A549 (cell line): ENCODE data around the gene FBXO10. TPM values are rescaled to one million over a fixed set of nuclear protein-coding genes. Genes with fewer than 3 reads are reported as not detected.

Experiments
- ATAC-seq, 2 experiments: fragments of 200-7000 bp in 1 of 2; fragments of >200 bp in 1 of 2; cut with Nextera tagmentation in 1 of 2; cut with Tn5 transposase in 1 of 2; 3 replicates each; pipeline versions ENCODE4 v1.8.0 to v1.9.1; 2018 to 2020; ENCODE audit warnings: mild to moderate bottlenecking in 1 of 2, moderate library complexity in 1 of 2
- CTCF ChIA-PET: fragments of 300-600 bp; sonication (Branson Sonifier 250); formaldehyde crosslinking; extraction: SDS; loops from one replicate; lab custom pipeline; 2021; ENCODE audit warnings: antibody characterized with exemption, inconsistent platforms; lab: Yijun Ruan, JAX
- POLR2A ChIA-PET: fragments of 350-600 bp; formaldehyde crosslinking; extraction: SDS; loops from one replicate; lab custom pipeline; 2021; ENCODE audit warnings: antibody characterized with exemption, inconsistent platforms; lab: Yijun Ruan, JAX
- DNase-seq, 2 experiments: peaks; one replicate each; pipeline versions ENCODE4 v3.0.0 to v3.0.0-alpha.2; 2011 to 2016; ENCODE audit warnings: low read depth in 1 of 2, low spot score in 1 of 2
- FAIRE-seq: peaks from 2 replicates; lab custom pipeline; 2011; peaks lifted over from hg19 to GRCh38; lab: Jason Lieb, UNC
- H3K27ac ChIP-seq, 2 experiments: fragments of >200 bp; sonication (Bioruptor Twin); formaldehyde crosslinking; 3 replicates each; pipeline ENCODE4 v1.5.1; 2016 to 2017
- H3K4me1 ChIP-seq: fragments of >200 bp; sonication (Bioruptor Twin); formaldehyde crosslinking; 3 replicates; pipeline ENCODE4 v1.6.1; 2016
- H3K4me2 ChIP-seq: fragments of >200 bp; sonication (Bioruptor Twin); formaldehyde crosslinking; 3 replicates; pipeline ENCODE4 v1.6.1; 2016
- H3K4me3 ChIP-seq: fragments of >200 bp; sonication (Bioruptor Twin); formaldehyde crosslinking; 3 replicates; pipeline ENCODE4 v1.5.1; 2016
- H3K9me3 ChIP-seq: fragments of >200 bp; sonication (Bioruptor Twin); formaldehyde crosslinking; 3 replicates; pipeline ENCODE4 v1.6.1; 2016
- BCL3 ChIP-seq: fragments of >200 bp; sonication (Bioruptor Twin); formaldehyde crosslinking; IDR thresholded peaks from 3 replicates; pipeline ENCODE4 v1.6.1; 2016
- CBX8 ChIP-seq: fragments of 200-600 bp; sonication (generic); IDR thresholded peaks from 2 replicates; pipeline ENCODE4 v1.6.1; 2016
- CTCF ChIP-seq: fragments of >200 bp; sonication (Bioruptor Twin); formaldehyde crosslinking; IDR thresholded peaks from 3 replicates; pipeline ENCODE4 v1.5.1; 2016
- E2F6 ChIP-seq: IDR thresholded peaks from 2 replicates; pipeline ENCODE4 v1.6.1; 2012; ENCODE audit warnings: low read depth, borderline replicate concordance
- FOSB ChIP-seq: fragments of 250-450 bp; sonication (Bioruptor Pico); IDR thresholded peaks from 2 replicates; pipeline ENCODE4 v1.5.0; 2020; ENCODE audit warnings: mild to moderate bottlenecking, moderate library complexity
- FOSL2 ChIP-seq, 2 experiments: fragments of 450-650 bp in 1 of 2; fragments of >200 bp in 1 of 2; sonication (Bioruptor Twin) in 1 of 2; formaldehyde crosslinking; IDR thresholded peaks; 2 replicates each; pipeline versions ENCODE4 v1.5.0 to v1.6.1; 2016 to 2020; ENCODE audit warnings: mild to moderate bottlenecking in 1 of 2, moderate library complexity in 1 of 2
- GATA3 ChIP-seq: IDR thresholded peaks from 2 replicates; pipeline ENCODE4 v1.6.1; 2012; ENCODE audit warnings: borderline replicate concordance
- HMGXB4 ChIP-seq: fragments of 250-450 bp; sonication (Bioruptor Pico); IDR thresholded peaks from 2 replicates; pipeline ENCODE4 v1.5.0; 2021; ENCODE audit warnings: mild to moderate bottlenecking, moderate library complexity, borderline replicate concordance
- HOXB5 ChIP-seq: fragments of 250-450 bp; sonication (Bioruptor Pico); IDR thresholded peaks from 2 replicates; pipeline ENCODE4 v1.5.0; 2020; ENCODE audit warnings: mild to moderate bottlenecking, moderate library complexity
- JUN ChIP-seq, 2 experiments: fragments of >200 bp; sonication (Bioruptor Twin); formaldehyde crosslinking; IDR thresholded peaks; 2 replicates in 1 of 2; 3 replicates in 1 of 2; pipeline ENCODE4 v1.6.1; 2016 to 2017
- KDM5A ChIP-seq: fragments of 200-600 bp; sonication (generic); IDR thresholded peaks from 2 replicates; pipeline ENCODE4 v1.6.1; 2016; ENCODE audit warnings: antibody characterized with exemption, mild to moderate bottlenecking
- MAZ ChIP-seq: fragments of 150-350 bp; IDR thresholded peaks from 2 replicates; pipeline ENCODE4 v1.6.1; 2014; ENCODE audit warnings: antibody characterized with exemption, low read depth, low read length, borderline replicate concordance
- MYC ChIP-seq: IDR thresholded peaks from 2 replicates; pipeline ENCODE4 v1.6.1; 2012; ENCODE audit warnings: mild to moderate bottlenecking, inconsistent platforms, low read length, improper control_type of control experiment, borderline replicate concordance
- NPAS2 ChIP-seq: fragments of 250-450 bp; sonication (Bioruptor Pico); IDR thresholded peaks from 2 replicates; pipeline ENCODE4 v1.8.0; 2022; ENCODE audit warnings: mild to moderate bottlenecking, moderate library complexity, borderline replicate concordance
- PBX3 ChIP-seq: IDR thresholded peaks from 2 replicates; pipeline ENCODE4 v1.6.1; 2012
- PHF8 ChIP-seq: fragments of 200-600 bp; sonication (generic); IDR thresholded peaks from 2 replicates; pipeline ENCODE4 v1.6.1; 2016; ENCODE audit warnings: low read depth, mild to moderate bottlenecking, antibody characterized with exemption, moderate library complexity, borderline replicate concordance
- POLR2AphosphoS2 ChIP-seq: conservative IDR thresholded peaks from 2 replicates; pipeline ENCODE4 v1.6.1; 2012; ENCODE audit warnings: low read length, improper control_type of control experiment, inconsistent platforms
- RNF2 ChIP-seq: fragments of 200-600 bp; sonication (generic); IDR thresholded peaks from 2 replicates; pipeline ENCODE4 v1.6.1; 2016; ENCODE audit warnings: low read depth, mild to moderate bottlenecking, antibody characterized with exemption, moderate library complexity, borderline replicate concordance
- SREBF2 ChIP-seq: fragments of 450-650 bp; IDR thresholded peaks from 2 replicates; pipeline ENCODE4 v1.6.1; 2014; ENCODE audit warnings: mild to moderate bottlenecking, moderate library complexity
- TP53 ChIP-seq: fragments of 250-450 bp; sonication (Bioruptor Pico); IDR thresholded peaks from 2 replicates; pipeline ENCODE4 v1.5.0; 2021; ENCODE audit warnings: mild to moderate bottlenecking, moderate library complexity
- ZSCAN20 ChIP-seq: fragments of 250-450 bp; sonication (Bioruptor Pico); IDR thresholded peaks from 2 replicates; pipeline ENCODE4 v1.8.0; 2022; ENCODE audit warnings: mild to moderate bottlenecking, moderate library complexity
- WGBS: methylation state at CpG from one replicate; pipeline ENCODE4 v1.1.6; 2017; ENCODE audit errors: missing lambda C conversion rate; 5-methylcytosine and 5-hydroxymethylcytosine counted together
- polyA plus RNA-seq, 4 experiments: library from polyadenylated mRNA; depleted of rRNA in 3 of 4; stranded (reverse); fragments of >200 nt; fragmentation: RNase III in 1 of 4; extraction: RNeasy Plus Mini Kit Qiagen cat#74134 plus additional on column Dnase treatment in 1 of 4; gene quantifications; 2 replicates in 3 of 4; 3 replicates in 1 of 4; pipeline ENCODE4 v1.2.3, GENCODE V29; 2011 to 2017

FBXO10 gene
- polyA plus RNA-seq, 2 of the 4 experiments (the other 2 are of a cell fraction): 5.0 to 5.3 TPM

- CTCF ChIA-PET: interaction anchor here (1.2 kb wide), 1 partner anchor 13 kb away, joined by 6 read pairs; no protein-coding TSS in a partner anchor
- no peaks in the 10 kb centered on the region for H3K9me3 ChIP-seq
- H3K4me3 ChIP-seq: no peak overlapping the region
- H3K27ac ChIP-seq: no peak overlapping the region
- no peak for TF ChIP-seq KDM5A
- no peak for TF ChIP-seq RNF2
- no peak for TF ChIP-seq FOSB (CRISPR knock-in tag)
- TF ChIP-seq PHF8: no peak
- POLR2A ChIA-PET: no interaction called here
- no peak for FAIRE-seq
- no peak for DNase-seq
- H3K4me1 ChIP-seq: no peaks in the 10 kb centered on the region; the same call in 2 of the 3 replicates
- no peak overlapping the region for H3K4me2 ChIP-seq
- ATAC-seq: no peak
These were observed 32.1 kb upstream of the FBXO10 start for GRCh38 chr9:37608250-37608649.

GRCh38 chr9:37604296-37604695 lies 28.1 kb upstream of the FBXO10 start:
- WGBS: 36% methylated on average over 1 of the region's 1 CpG
- H3K9me3 ChIP-seq: no peaks in the 10 kb centered on the region
- ChIA-PET CTCF (no interaction called here), POLR2A (no interaction called here)
- DNase-seq: no peak
- H3K4me3 ChIP-seq: no peak overlapping the region
- H3K4me1 ChIP-seq: peaks cover 8% of the 10 kb centered on the region; the same call in 1 of the 3 replicates
- H3K4me2 ChIP-seq: no peak overlapping the region
- ATAC-seq: no peak
- TF ChIP-seq BCL3: no peak
- TF ChIP-seq FOSL2 (IDR thresholded peaks at IDR 0.05): no peak
- TF ChIP-seq FOSL2 (CRISPR knock-in tag; IDR thresholded peaks at IDR 0.05): no peak
- TF ChIP-seq CTCF: no peak
- TF ChIP-seq MYC: no peak
- no peak for TF ChIP-seq NPAS2
- no peak for TF ChIP-seq CBX8
- no peak for TF ChIP-seq FOSB (CRISPR knock-in tag)
- no peak for TF ChIP-seq SREBF2
- TF ChIP-seq MAZ: no peak
- no peak for TF ChIP-seq JUN (IDR thresholded peaks at IDR 0.05)
- no peak for TF ChIP-seq ZSCAN20
- TF ChIP-seq POLR2AphosphoS2: no peak
- TF ChIP-seq PHF8: no peak
- no peak for TF ChIP-seq HMGXB4 (CRISPR knock-in tag)
- no peak for TF ChIP-seq PBX3
- no peak for TF ChIP-seq HOXB5 (CRISPR knock-in tag)
- no peak overlapping the region for H3K27ac ChIP-seq
- FAIRE-seq: no peak

- Histone ChIP-seq H3K27ac (no peak overlapping the region), H3K9me3 (no peaks in the 10 kb centered on the region), H3K4me2 (peak overlapping the region; percentile 35; the same call in 2 of the 3 replicates), H3K4me3 (no peak overlapping the region), H3K4me1 (peaks cover 8% of the 10 kb centered on the region; the same call in 1 of the 3 replicates)
- 13% methylated on average over 5 of the region's 5 CpGs for WGBS
- peak in 1 of 2 experiments; percentile 16 for DNase-seq
- no peak for FAIRE-seq
- POLR2A ChIA-PET: no interaction called here
- ATAC-seq: peak; percentile 53 to 59; a peak in 5 of 6 replicates
- TF ChIP-seq TP53 (CRISPR knock-in tag): no peak
- TF ChIP-seq E2F6: no peak
- no peak for TF ChIP-seq GATA3
- CTCF ChIA-PET: interaction anchor here (1.7 kb wide), 1 partner anchor 12 kb away, joined by 3 read pairs; no protein-coding TSS in a partner anchor
These were observed 26.6 kb upstream of the FBXO10 start for GRCh38 chr9:37602817-37603216.
